ENCODE data around the gene LAPTM5. TPM values are rescaled to one million over a fixed set of nuclear protein-coding genes. Genes with fewer than 3 reads are reported as not detected.

The LAPTM5 gene
- total and polyA plus RNA-seq, 2 donors (not counting 3 experiments of a cell fraction or from before 2014, with no cell fraction given) = 83.4 to 95.2 TPM

GRCh38 chr1:30693822-30694221 lies 63.8 kb downstream of the LAPTM5 start:
- no peak for FAIRE-seq
- H3K9me3 ChIP-seq (replicated peaks; ENCODE audit: control insufficient read depth, insufficient read depth, low read length) = no peaks in the 10 kb centered on the region
- no peak overlapping the region for H3K9ac ChIP-seq (replicated peaks; ENCODE audit: extremely low read depth, insufficient read depth, low read length)
- POLR2A ChIA-PET = no interaction called here
- no peak overlapping the region for H3K4me2 ChIP-seq (ENCODE audit: insufficient read depth, low read length)
- H3K27me3 ChIP-seq (ENCODE audit: control insufficient read depth in 2 of 2, insufficient read depth in 2 of 2, low read length in 2 of 2) = peaks cover 0 to 3% of the 10 kb centered on the region in 2 experiments
- no peaks in the 10 kb centered on the region for H3K36me3 ChIP-seq (ENCODE audit: control insufficient read depth in 2 of 2, extremely low read depth in 1 of 2, insufficient read depth in 2 of 2, low read length in 2 of 2)
- no peaks in the 10 kb centered on the region for H3K79me2 ChIP-seq (ENCODE audit: control insufficient read depth, insufficient read depth, low read length)
- dilution Hi-C loops (cut with MboI; ENCODE audit: extremely low pct_ligation_motif_present, low sequenced_read_pairs) = no loop called here
- no peak overlapping the region for H3K4me3 ChIP-seq (replicated peaks in 1 of 3; ENCODE audit: insufficient read depth in 1 of 3, low read depth in 1 of 3, low read length in 3 of 3)
- TF ChIP-seq EZH2 (IDR thresholded peaks at IDR 0.05; ENCODE audit: borderline replicate concordance, low read depth, low read length, severe bottlenecking) = no peak
- no peak for TF ChIP-seq POLR2A (IDR thresholded peaks at IDR 0.05; ENCODE audit: low read depth, low read length)
- TF ChIP-seq POLR2AphosphoS5 (IDR thresholded peaks at IDR 0.05; ENCODE audit: insufficient read depth, low read depth, low read length) = no peak
- TF ChIP-seq JUN (IDR thresholded peaks at IDR 0.05; ENCODE audit: borderline replicate concordance, insufficient read depth, insufficient read length, low read depth) = no peak
- TF ChIP-seq MYC (IDR thresholded peaks at IDR 0.05; ENCODE audit: low read depth, low read length) = no peak
- TF ChIP-seq FOS (IDR thresholded peaks at IDR 0.05; ENCODE audit: borderline replicate concordance, insufficient read depth, low read length) = no peak
- TF ChIP-seq GATA2 (IDR thresholded peaks at IDR 0.05; ENCODE audit: insufficient read depth, insufficient read length, low read depth, low read length) = no peak
- TF ChIP-seq MAX (IDR thresholded peaks at IDR 0.05; ENCODE audit: insufficient read depth, insufficient read length) = no peak
- no peak for TF ChIP-seq CTCF (IDR thresholded peaks at IDR 0.05; ENCODE audit: extremely low read depth in 1 of 2, insufficient read depth in 1 of 2, low read depth in 1 of 2, low read length in 2 of 2)
- no peak overlapping the region for H3K27ac ChIP-seq (ENCODE audit: insufficient read depth, low read depth, low read length)
- no TSS peak for BruUV-seq (replicated peaks)
- DNase-seq (ENCODE audit: low read depth, low spot score) = no peak
- no peaks in the 10 kb centered on the region for H3K9me1 ChIP-seq (replicated peaks; ENCODE audit: control insufficient read depth, extremely low read depth, insufficient read depth, low read length)
- H3K4me1 ChIP-seq (ENCODE audit: control insufficient read depth, extremely low read depth, insufficient read depth, low read length) = no peaks in the 10 kb centered on the region
- CTCF ChIA-PET = no interaction called here
- H4K20me1 ChIP-seq (replicated peaks; ENCODE audit: control insufficient read depth, extremely low read depth, insufficient read depth, low read length) = no peaks in the 10 kb centered on the region
- no peak overlapping the region for H2AFZ ChIP-seq (ENCODE audit: low read depth, low read length)
- intact Hi-C loops (cut with micrococcal nuclease) = no loop called here
